ENCODE data around the gene ZNF679.
"Not testable (repeated sequence)": the region's sequence is repeated elsewhere in the genome, so short reads cannot be mapped to it uniquely, and the experiment has no call there.

ZNF679 gene

GRCh38 chr7:64310426-64310825 is 82.2 kb downstream of the ZNF679 start:
- no peak for DNase-seq (ENCODE audit: low read depth, low spot score)

- DNase-seq (ENCODE audit: low read depth, low spot score), result no peak
Observed at GRCh38 chr7:64312826-64313225, 84.6 kb downstream of the ZNF679 start.

- no peak for DNase-seq (ENCODE audit: low read depth, low spot score)
Observed at GRCh38 chr7:64313740-64314491, 85.6 kb downstream of the ZNF679 start, which contains the start of gene ZNF736. TSS of gene ZNF736 (plus strand) at chr7:64313961. CDS start at chr7:64314151, 190 bp downstream.

GRCh38 chr7:64314566-64314965 is 86.3 kb downstream of the ZNF679 start:
- no peak for DNase-seq (ENCODE audit: low read depth, low spot score)

GRCh38 chr7:64316031-64316742 is 87.9 kb downstream of the ZNF679 start:
- DNase-seq (ENCODE audit: low read depth, low spot score), result not testable (repeated sequence)

Data from iPS DF 19.7 (cell line).